Caco-2 (cell line): Measurements from ENCODE around the gene ENPP7. TPM values are rescaled to one million over a fixed set of nuclear protein-coding genes. Genes with fewer than 3 reads are reported as not detected.
A peak's percentile ranks its signal among the peaks of the same experiment; 100 is the strongest.

Source experiments
- BruUV-seq: library from RNA; stranded (reverse); fragments of 400-500 nt; replicated peaks from 2 replicates; lab custom pipeline; 2021; lab: Mats Ljungman, UMichigan
- CTCF ChIA-PET: fragments of 300-600 bp; sonication (Branson Sonifier 250); formaldehyde crosslinking; loops from one replicate; lab custom pipeline; 2022; ENCODE audit warnings: antibody characterized with exemption; lab: Charles Lee
- POLR2A ChIA-PET: fragments of 300-600 bp; sonication (Branson Sonifier 250); formaldehyde crosslinking; loops from one replicate; lab custom pipeline; 2022; ENCODE audit warnings: antibody characterized with exemption; lab: Charles Lee
- DNase-seq, 2 experiments: peaks; one replicate each; pipeline versions ENCODE4 v3.0.0 to v3.0.0-alpha.2; 2020 to 2022
- H3K27me3 ChIP-seq: replicated peaks from 2 replicates; pipeline ENCODE4 v1.6.0; 2011; ENCODE audit warnings: low read length; ENCODE audit not compliant: control insufficient read depth, insufficient read depth
- H3K36me3 ChIP-seq: 2 replicates; pipeline ENCODE4 v1.5.1; 2011; ENCODE audit warnings: low read length; ENCODE audit not compliant: control insufficient read depth, insufficient read depth
- H3K4me1 ChIP-seq: fragments of 250-450 bp; sonication (Bioruptor Pico); 2 replicates; pipeline ENCODE4 v1.5.1; 2020; ENCODE audit warnings: mild to moderate bottlenecking
- H3K4me3 ChIP-seq: 2 replicates; pipeline ENCODE4 v1.5.1; 2011; ENCODE audit warnings: low read depth, mild to moderate bottlenecking, control low read depth, low read length
- H3K9me3 ChIP-seq: fragments of 250-450 bp; sonication (Bioruptor Pico); 2 replicates; pipeline ENCODE4 v1.5.1; 2020; ENCODE audit warnings: mild to moderate bottlenecking, moderate library complexity
- H3K27ac Mint-ChIP-seq: one replicate; pipeline ENCODE4 v1.8.0; 2022; ENCODE audit warnings: mixed read lengths; ENCODE audit not compliant: unreplicated experiment
- H3K27me3 Mint-ChIP-seq: one replicate; pipeline ENCODE4 v1.8.0; 2022; ENCODE audit warnings: mixed read lengths; ENCODE audit not compliant: insufficient read depth, unreplicated experiment
- H3K36me3 Mint-ChIP-seq: one replicate; pipeline ENCODE4 v1.8.0; 2022; ENCODE audit warnings: mild to moderate bottlenecking, mixed read lengths; ENCODE audit not compliant: insufficient read depth, unreplicated experiment
- H3K4me1 Mint-ChIP-seq: one replicate; pipeline ENCODE4 v1.8.0; 2022; ENCODE audit warnings: low read depth, mixed read lengths; ENCODE audit not compliant: unreplicated experiment
- H3K4me3 Mint-ChIP-seq: one replicate; pipeline ENCODE4 v1.8.0; 2022; ENCODE audit warnings: mild to moderate bottlenecking, moderate library complexity, mixed read lengths; ENCODE audit not compliant: unreplicated experiment
- H3K9me3 Mint-ChIP-seq: one replicate; pipeline ENCODE4 v1.8.0; 2022; ENCODE audit warnings: mixed read lengths; ENCODE audit not compliant: unreplicated experiment
- intact Hi-C: fragments of 100-400 bp; cut with micrococcal nuclease; formaldehyde crosslinking; loops from one replicate; pipeline ENCODE4 v1.10.0; 2022; ENCODE audit not compliant: unreplicated experiment
- total RNA-seq: library from RNA; stranded (reverse); gene quantifications from 2 replicates; pipeline ENCODE4 v1.2.3, GENCODE V29; 2022
- TF ChIP-seq, protein P1 (sequence below), 2 experiments: fragments of 200-600 bp in 1 of 2; IDR thresholded peaks; 1 replicate in 1 of 2; 2 replicates in 1 of 2; pipeline versions ENCODE4 v1.5.1 to v1.8.0; 2011 to 2022; ENCODE audit warnings: antibody characterized with exemption in 1 of 2, control low read depth in 1 of 2, inconsistent platforms in 1 of 2, low read depth in 1 of 2, low read length in 1 of 2, mild to moderate bottlenecking in 1 of 2, moderate library complexity in 1 of 2; ENCODE audit not compliant: insufficient read depth in 1 of 2, severe bottlenecking in 1 of 2, unreplicated experiment in 1 of 2

ENPP7 gene
- total RNA-seq, 1 experiment from 2014 or later: 0.34 TPM

DNA sequence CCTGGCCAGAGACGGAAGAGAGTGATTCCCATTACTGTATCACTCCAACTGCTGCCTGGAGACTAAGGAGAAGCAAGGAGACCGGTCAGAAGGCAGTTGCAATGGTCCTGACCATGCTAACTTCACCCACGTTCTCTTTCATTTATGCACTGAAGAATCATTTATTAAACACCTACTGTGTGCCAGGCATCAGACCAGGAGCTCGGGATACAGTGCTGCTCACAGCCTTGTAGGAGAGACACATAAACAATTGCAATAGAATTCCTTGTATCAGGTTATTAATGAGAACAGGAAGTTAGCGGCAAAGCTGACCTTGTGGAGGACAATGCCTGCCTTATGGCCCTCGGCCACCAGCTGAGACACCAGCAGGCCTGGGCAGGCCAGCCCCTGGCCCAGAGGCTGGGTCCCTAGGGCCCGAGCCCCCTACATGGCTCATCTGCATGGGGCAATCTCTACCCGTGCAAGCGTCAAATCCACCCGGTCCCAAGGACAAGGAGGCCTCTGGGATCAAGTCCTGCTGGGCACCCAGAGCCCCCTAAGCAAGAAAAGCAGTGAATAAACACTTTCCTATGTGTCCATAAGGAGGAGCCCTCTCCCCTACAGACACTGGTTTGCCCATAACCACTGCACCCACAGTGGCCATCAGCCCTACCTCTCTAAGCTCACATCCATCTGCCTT, 8.6 kb upstream of the ENPP7 start:
- H3K4me3 Mint-ChIP-seq: no peak overlapping the region
- CTCF ChIA-PET: interaction anchor here (0.5 to 2.0 kb wide), 23 partner anchors 11 to 712 kb away, joined by 3 to 30 read pairs (median 3); partner anchors contain the start of genes CANT1 and CBX8
- no TSS peak for BruUV-seq
- POLR2A ChIA-PET: interaction anchor here (0.7 to 1.0 kb wide), 2 partner anchors 21 to 194 kb away, joined by 3 read pairs; no protein-coding TSS in a partner anchor
- no peaks in the 10 kb centered on the region for H3K27me3 ChIP-seq
- no peaks in the 10 kb centered on the region for H3K4me1 ChIP-seq
- TF ChIP-seq, protein P1, sequence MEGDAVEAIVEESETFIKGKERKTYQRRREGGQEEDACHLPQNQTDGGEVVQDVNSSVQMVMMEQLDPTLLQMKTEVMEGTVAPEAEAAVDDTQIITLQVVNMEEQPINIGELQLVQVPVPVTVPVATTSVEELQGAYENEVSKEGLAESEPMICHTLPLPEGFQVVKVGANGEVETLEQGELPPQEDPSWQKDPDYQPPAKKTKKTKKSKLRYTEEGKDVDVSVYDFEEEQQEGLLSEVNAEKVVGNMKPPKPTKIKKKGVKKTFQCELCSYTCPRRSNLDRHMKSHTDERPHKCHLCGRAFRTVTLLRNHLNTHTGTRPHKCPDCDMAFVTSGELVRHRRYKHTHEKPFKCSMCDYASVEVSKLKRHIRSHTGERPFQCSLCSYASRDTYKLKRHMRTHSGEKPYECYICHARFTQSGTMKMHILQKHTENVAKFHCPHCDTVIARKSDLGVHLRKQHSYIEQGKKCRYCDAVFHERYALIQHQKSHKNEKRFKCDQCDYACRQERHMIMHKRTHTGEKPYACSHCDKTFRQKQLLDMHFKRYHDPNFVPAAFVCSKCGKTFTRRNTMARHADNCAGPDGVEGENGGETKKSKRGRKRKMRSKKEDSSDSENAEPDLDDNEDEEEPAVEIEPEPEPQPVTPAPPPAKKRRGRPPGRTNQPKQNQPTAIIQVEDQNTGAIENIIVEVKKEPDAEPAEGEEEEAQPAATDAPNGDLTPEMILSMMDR (IDR thresholded peaks at IDR 0.05; ENCODE audit: insufficient read depth in 1 of 2, low read depth in 1 of 2, low read length in 1 of 2, severe bottlenecking in 1 of 2, unreplicated experiment in 1 of 2): peak; percentile 60 to 73
- intact Hi-C loops: loop anchor here (1.0 kb wide), 1 partner anchor 89 kb away; no protein-coding TSS in a partner anchor
- no peaks in the 10 kb centered on the region for H3K36me3 Mint-ChIP-seq
- DNase-seq: peak; percentile 60 to 66
- H3K4me1 Mint-ChIP-seq: peaks cover 6% of the 10 kb centered on the region
- H3K27me3 Mint-ChIP-seq: no peaks in the 10 kb centered on the region
- H3K4me3 ChIP-seq: no peak overlapping the region
- H3K9me3 ChIP-seq: no peaks in the 10 kb centered on the region
- H3K27ac Mint-ChIP-seq: no peak overlapping the region
- no peaks in the 10 kb centered on the region for H3K36me3 ChIP-seq
- no peaks in the 10 kb centered on the region for H3K9me3 Mint-ChIP-seq

DNA sequence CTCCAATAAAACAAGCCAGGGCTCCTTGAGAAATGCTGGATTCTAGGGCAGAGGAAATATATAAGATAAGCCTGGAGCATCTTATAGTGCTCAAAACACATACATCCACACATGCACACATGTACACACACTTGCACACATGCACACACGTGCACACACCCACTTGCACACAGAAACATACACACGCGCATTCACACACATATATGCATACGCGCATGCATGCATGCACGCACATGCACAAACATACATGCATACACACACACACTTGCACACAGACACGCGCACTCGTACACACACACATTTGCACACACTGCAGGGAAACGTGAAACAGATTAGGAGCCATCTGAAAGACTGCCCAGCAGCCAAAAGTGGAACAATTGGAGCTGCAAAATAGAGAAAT, 8.0 kb upstream of the ENPP7 start:
- H3K4me3 ChIP-seq: no peak overlapping the region
- intact Hi-C loops: loop anchor here (1.0 kb wide), 1 partner anchor 89 kb away; no protein-coding TSS in a partner anchor
- Mint-ChIP-seq H3K27me3 (no peaks in the 10 kb centered on the region), H3K9me3 (no peaks in the 10 kb centered on the region), H3K27ac (no peak overlapping the region), H3K36me3 (no peaks in the 10 kb centered on the region), H3K4me3 (no peak overlapping the region), H3K4me1 (peaks cover 6% of the 10 kb centered on the region)
- H3K4me1 ChIP-seq: no peaks in the 10 kb centered on the region
- H3K27me3 ChIP-seq: no peaks in the 10 kb centered on the region
- H3K9me3 ChIP-seq: no peaks in the 10 kb centered on the region
- ChIA-PET CTCF (interaction anchor here (0.5 to 2.0 kb wide), 21 partner anchors 10 to 713 kb away, joined by 3 to 30 read pairs (median 4); partner anchors contain the start of genes CANT1 and CBX8), POLR2A (interaction anchor here (0.7 to 1.0 kb wide), 2 partner anchors 20 to 193 kb away, joined by 3 read pairs; no protein-coding TSS in a partner anchor)
- TF ChIP-seq, protein P1 (IDR thresholded peaks at IDR 0.05; ENCODE audit: insufficient read depth in 1 of 2, low read depth in 1 of 2, low read length in 1 of 2, severe bottlenecking in 1 of 2, unreplicated experiment in 1 of 2): no peak
- H3K36me3 ChIP-seq: no peaks in the 10 kb centered on the region
- DNase-seq: no peak
- no TSS peak for BruUV-seq

DNA sequence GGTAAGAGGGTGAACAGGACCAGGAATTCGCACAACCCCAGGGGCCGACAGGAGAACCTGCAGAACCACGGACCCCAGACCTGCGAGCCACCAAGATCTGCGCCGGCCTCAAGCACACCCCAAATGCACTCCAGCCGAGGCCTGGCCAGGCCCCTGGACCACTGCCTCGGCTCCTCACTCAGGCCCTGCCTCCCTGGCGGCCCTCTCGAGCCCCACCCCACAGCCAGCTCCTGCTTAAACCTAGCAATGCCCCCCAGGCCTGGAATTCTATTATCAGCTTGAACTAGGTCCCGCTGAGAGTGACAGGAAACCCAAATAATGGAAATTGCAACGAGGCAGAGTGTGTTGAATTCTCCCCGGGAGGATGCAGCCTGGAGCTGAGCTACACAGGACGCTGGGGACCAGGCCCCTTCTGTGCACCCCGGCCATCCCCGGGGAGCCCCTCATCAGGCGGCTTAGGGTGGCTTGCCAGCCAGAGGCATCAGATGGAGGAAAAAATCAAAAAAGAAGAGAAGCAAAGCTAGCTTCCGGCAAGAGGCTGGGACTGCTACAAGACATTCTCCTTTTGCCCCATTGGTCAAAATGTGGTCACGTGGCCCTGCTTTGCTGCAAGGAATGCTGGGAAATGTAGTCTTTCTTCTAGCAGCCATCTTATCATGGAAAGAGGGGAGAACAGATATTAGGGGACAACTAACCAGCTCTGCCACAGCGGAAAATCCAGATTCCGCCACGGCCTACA, 2.4 kb upstream of the ENPP7 start:
- H3K36me3 Mint-ChIP-seq: no peaks in the 10 kb centered on the region
- peak; percentile 89 to 90 for DNase-seq
- ChIA-PET CTCF (interaction anchor here (0.8 to 1.6 kb wide), 2 partner anchors 13 to 69 kb away, joined by 4 to 12 read pairs; no protein-coding TSS in a partner anchor), POLR2A (interaction anchor here (0.6 kb wide), 1 partner anchor 14 kb away, joined by 5 read pairs; no protein-coding TSS in a partner anchor)
- Histone ChIP-seq H3K9me3 (no peaks in the 10 kb centered on the region), H3K4me1 (peaks cover 4% of the 10 kb centered on the region; the same call in 1 of the 2 replicates), H3K27me3 (no peaks in the 10 kb centered on the region), H3K4me3 (no peak overlapping the region), H3K36me3 (no peaks in the 10 kb centered on the region)
- peaks cover 16% of the 10 kb centered on the region for H3K4me1 Mint-ChIP-seq
- H3K27me3 Mint-ChIP-seq: no peaks in the 10 kb centered on the region
- H3K4me3 Mint-ChIP-seq: peak overlapping the region; percentile 20
- intact Hi-C loops: loop anchor here (1.0 kb wide), 1 partner anchor 15 kb away; no protein-coding TSS in a partner anchor
- no TSS peak for BruUV-seq
- TF ChIP-seq, protein P1 (IDR thresholded peaks at IDR 0.05; ENCODE audit: insufficient read depth in 1 of 2, low read depth in 1 of 2, low read length in 1 of 2, severe bottlenecking in 1 of 2, unreplicated experiment in 1 of 2): no peak
- no peaks in the 10 kb centered on the region for H3K9me3 Mint-ChIP-seq
- H3K27ac Mint-ChIP-seq: peak overlapping the region; percentile 58
